Measurements from ENCODE around the gene AIFM3.

AIFM3 gene

GRCh38 chr22:20979940-20980453 is 12.9 kb downstream of the AIFM3 start:
- TF ChIP-seq ZFX (IDR thresholded peaks at IDR 0.05; ENCODE audit: borderline replicate concordance) (no peak), CTCF (IDR thresholded peaks at IDR 0.05) (no peak)
- peak overlapping the region; percentile 85 for H3K27ac ChIP-seq

DNA sequence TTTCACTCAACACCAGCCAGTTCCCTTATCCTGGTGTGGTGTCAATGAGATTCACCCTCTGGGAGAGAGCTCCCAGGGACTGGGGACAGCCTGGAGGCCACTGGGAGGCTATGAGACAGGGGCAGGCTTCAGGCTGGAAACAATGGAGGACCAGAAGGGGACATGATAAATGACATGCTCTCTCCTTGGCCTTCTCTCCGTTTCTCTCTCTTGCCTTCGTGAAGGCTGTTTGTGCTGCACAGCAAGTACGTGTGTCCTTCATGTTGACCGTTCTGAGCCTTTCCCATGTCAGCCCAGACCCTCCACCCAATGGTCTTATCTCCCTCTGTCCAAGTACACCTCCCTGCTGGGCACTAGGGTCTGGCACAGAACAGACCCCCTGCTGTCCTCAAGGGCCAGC is 13.5 kb downstream of the AIFM3 start:
- peak overlapping the region; percentile 85 for H3K27ac ChIP-seq
- no peak for TF ChIP-seq ZFX (IDR thresholded peaks at IDR 0.05; ENCODE audit: borderline replicate concordance)
- TF ChIP-seq CTCF (IDR thresholded peaks at IDR 0.05), result no peak

GRCh38 chr22:20980938-20981722 is 14.1 kb downstream of the AIFM3 start:
- H3K27ac ChIP-seq, result peak overlapping the region; percentile 85
- TF ChIP-seq CTCF (IDR thresholded peaks at IDR 0.05) (no peak), ZFX (IDR thresholded peaks at IDR 0.05; ENCODE audit: borderline replicate concordance) (no peak)

DNA sequence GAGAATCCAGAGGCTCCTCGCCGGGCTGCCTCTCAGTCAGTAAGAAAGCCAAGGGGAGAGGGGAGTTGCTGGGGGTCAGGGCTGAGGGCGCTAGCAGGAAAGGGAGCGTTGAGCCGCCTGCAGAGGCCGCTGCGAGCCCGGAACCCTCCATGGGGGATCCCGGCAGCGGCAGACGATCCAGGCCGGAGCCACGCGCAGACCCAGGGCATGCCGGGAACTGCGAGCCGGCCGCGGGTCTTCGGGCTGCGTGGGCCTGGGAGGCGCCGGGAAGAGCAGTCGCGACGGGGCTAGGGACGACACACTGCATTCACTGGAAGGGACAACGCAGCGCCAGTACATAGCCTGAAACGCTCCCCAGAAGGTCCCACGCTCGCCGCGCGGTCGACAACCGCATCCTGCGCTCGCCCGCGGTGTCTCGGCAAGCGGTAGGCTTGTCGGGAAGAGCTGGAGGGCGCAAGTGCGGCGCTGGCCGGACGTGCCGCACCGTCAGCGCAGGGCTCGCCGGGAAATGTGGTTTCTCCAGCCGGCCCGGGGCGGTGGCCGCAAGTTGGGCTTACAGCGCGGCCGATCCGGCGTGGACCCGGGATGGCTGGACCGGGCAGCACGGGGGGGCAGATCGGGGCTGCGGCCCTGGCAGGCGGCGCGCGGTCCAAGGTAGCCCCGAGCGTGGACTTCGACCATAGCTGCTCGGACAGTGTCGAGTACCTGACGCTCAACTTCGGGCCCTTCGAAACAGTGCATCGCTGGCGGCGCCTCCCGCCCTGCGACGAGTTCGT is 14.9 kb downstream of the AIFM3 start, which contains the start of gene LZTR1:
TSS of gene LZTR1 (plus strand) at position 511 of the 776 bp plus-strand sequence. CDS start at position 586, 75 bp downstream.
- peak within 1 kb of the TSS; percentile 85 for H3K27ac ChIP-seq
- peak; percentile 55 for TF ChIP-seq CTCF (IDR thresholded peaks at IDR 0.05)
- no peak for TF ChIP-seq ZFX (IDR thresholded peaks at IDR 0.05; ENCODE audit: borderline replicate concordance)

GRCh38 chr22:20982563-20982882 is 15.5 kb downstream of the AIFM3 start:
- peak overlapping the region; percentile 85 for H3K27ac ChIP-seq
- TF ChIP-seq CTCF (IDR thresholded peaks at IDR 0.05), result no peak
- TF ChIP-seq ZFX (IDR thresholded peaks at IDR 0.05; ENCODE audit: borderline replicate concordance), result no peak

DNA sequence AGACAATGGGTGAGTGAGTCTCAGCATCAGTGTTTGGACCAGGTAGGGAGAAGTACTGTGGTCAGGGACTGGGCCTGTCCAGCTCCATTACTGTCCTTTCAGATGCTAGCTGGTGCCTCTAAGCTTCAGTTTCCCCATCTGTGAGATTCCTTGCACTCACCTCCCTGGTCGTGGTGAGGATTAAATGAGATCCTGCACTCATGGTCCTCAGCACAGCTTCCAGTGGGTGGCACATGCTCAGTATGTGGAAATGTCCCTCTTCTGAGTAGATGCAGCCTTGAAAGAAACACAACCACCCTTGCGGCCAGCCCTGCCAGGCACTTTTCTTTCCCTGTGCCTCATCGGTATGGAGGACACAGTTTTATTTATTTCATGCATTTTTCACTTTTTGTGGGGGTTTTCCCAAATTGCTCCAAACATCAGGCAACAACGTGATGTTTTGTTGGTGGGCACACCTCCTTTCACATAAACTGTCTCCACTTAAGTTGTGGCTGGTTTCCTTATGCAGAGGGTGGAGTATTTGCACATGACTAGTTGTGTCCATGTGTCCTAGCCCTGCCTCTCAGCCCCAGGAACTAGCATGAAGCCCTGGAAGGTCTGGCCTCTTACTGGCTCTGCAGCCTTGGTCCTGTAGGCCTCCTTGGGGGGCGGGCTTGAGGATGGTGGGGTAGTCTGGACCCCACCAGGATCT is 16.2 kb downstream of the AIFM3 start:
- TF ChIP-seq ZFX (IDR thresholded peaks at IDR 0.05; ENCODE audit: borderline replicate concordance) (no peak), CTCF (IDR thresholded peaks at IDR 0.05) (no peak)
- H3K27ac ChIP-seq, result no peak overlapping the region
